ENCODE data around the gene NBPF1.
A peak's percentile ranks its signal among the peaks of the same experiment; 100 is the strongest.
"Not testable (repeated sequence)": the region's sequence is repeated elsewhere in the genome, so short reads cannot be mapped to it uniquely, and the experiment has no call there.

Gene NBPF1

DNA sequence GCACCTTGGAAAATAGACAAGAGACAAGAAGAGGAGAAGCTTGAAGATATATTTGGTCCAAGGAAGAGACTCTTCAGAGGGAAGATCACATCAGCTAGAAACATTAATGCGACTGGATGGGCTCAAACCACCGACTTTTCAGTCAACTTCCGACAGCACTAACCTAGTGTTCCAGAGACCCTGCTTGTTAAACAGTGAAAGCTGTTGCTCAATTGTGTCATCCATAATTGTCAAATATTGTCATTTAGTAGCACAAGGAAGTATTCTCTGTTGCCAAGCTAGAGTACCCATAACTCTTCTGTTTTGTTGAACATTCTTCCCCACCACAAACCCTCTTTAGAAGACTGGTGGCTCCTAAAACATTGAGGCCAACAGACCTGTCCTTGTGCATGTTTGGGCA is 56.3 kb downstream of the NBPF1 start:
- not testable (repeated sequence) for DNase-seq (ENCODE audit: low read depth in 4 of 4, low spot score in 1 of 4)

DNA sequence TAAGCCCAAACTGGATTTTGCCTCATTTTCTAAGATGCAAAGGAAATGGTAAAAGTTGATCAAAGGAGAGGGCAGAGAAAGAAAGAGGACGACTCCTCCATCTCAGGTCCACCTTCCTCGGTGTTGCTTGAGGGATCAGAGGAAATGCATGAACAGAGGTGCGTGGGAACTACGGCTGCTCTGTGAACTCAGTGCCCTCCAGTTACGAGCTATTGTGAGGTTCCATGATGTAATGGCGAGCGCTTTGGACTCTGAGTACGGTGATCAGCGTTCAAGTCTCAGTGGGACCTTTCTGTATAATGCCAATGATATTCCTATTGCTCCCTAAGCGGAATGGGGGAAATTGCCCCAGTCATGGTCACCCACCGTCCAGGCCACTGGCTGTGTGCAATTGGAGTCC is 60.1 kb downstream of the NBPF1 start:
- DNase-seq (ENCODE audit: low read depth in 4 of 4, low spot score in 1 of 4): not testable (repeated sequence)

DNA sequence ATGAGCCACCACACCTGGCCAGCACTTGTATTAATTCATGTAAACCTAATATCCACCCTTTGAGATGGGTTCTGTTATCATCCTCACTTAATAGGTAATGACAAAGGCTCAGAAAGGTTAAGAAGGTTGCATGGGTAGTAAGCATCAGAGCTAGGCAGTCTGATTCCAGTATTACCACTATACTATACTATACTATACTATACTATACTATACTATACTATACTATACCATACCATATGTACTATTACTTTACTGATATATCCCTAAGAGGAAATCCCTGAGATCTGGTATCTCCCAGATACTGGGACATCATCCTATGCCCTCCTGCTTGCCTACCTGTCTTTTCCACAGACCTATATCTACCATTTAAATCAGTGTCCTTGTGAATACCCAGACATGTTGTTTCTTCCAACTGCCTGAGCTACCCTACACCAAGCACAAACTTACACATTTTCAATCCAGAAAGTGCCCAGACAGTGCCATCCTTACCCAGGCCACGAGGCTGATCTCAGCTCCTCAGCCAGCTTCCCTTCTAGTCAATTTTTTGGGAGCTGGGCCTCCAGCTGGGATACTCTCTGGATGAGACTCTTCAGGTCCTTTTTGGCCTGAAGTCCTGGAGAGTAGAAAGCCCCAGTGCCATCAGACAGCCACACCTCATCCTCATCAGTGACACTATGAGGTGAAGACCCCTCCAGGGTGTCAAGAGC is 63.0 kb downstream of the NBPF1 start:
- DNase-seq (ENCODE audit: low read depth in 4 of 4, low spot score in 1 of 4): not testable (repeated sequence)

DNA sequence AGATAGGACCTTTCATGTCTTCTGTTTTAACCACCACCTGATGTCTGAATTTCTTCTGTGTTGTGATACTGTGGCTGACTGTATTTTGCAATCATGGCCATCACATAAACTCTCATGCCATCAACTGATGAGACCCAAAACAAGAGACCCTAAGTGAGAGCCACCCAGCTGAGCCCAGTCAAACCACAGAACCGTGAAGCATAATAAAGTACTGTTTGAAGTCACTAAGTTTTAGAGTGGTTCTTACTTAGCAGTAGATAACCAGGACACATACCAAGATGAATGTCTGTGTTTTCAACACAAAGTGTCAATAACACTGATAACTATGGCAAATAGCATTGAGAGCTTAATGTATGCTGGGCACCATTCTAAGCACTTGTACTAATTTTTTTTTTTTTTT is 63.8 kb downstream of the NBPF1 start:
- DNase-seq (ENCODE audit: low read depth in 4 of 4, low spot score in 1 of 4): not testable (repeated sequence)

DNA sequence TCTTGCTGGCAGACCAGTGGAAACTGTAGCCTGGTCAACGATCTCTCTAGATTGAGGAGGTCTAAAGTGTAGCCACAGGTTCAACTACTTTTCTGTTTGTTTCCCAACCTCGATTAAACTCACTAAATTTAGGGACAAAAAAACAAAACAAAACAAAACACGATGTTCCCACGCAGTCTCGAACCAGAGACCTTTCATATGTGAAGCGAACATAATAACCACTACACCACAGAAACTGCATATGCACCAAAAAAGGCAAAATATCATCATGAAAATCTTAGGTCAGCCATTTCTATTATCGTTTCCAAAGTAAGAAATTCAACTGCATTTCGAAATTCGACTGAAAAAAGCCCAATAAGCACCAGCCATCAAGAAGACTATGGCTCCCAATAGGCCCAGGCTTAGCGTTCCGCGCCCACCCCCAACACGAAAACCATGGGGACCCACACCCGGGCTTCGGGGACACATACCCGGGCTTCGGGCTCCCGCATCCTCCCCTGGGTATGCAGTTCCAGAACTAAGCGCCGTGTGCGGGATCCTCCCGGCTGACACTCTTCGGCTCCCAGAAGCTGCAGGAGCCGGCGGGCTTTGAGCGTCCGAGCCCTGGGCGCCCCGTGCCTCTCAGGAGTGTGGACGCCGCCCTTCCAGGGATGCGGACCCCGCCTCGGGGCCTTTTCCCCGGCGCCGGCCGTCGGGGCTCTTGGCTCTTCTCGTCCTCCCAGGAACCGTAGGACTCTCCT is 65.7 kb downstream of the NBPF1 start:
- DNase-seq (ENCODE audit: low read depth in 4 of 4, low spot score in 1 of 4): not testable (repeated sequence)

DNA sequence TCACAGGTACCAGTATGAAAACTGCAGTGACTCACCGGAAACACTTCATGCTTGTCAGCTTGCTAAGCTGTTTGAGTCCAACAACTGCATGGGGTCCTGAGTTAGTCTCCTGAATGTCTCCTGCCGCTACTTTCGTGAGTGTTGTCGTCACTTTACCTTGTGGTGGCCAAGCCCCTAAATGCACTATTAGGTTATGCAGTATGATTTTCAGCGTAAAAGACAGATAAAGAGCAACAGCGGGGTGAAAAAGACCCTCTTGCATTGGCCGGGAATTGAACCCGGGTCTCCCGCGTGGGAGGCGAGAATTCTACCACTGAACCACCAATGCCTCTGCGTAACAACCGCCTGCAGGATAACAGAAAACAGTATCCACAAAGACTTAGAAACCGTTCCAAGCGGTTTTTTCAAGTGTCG is 67.7 kb downstream of the NBPF1 start:
- peak in 1 of 4 experiments; percentile 35 for DNase-seq (ENCODE audit: low read depth in 4 of 4, low spot score in 1 of 4)

DNA sequence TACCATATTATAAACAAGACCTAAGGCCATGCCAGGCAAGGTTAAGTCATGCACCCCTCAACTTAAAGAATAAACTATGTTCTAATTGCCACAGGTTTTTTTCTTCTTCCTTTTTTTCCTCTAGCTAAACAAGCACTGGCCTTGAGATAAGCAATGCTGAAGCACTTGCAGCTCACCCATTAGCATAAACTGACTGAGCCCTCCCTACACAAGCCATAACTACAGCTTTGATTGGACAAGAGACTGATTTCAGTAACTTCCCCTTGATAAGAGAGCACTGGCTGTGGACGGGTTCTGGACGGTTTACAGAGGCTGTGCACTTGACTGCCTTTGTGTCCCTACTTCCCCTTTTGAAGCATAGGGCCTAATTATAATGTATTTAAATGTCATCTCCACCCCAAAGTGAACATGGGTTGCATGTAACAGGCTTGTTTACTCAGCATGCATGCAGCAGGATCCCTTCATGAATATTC is 72.9 kb downstream of the NBPF1 start:
- DNase-seq (ENCODE audit: low read depth in 4 of 4, low spot score in 1 of 4): not testable (repeated sequence)

DNA sequence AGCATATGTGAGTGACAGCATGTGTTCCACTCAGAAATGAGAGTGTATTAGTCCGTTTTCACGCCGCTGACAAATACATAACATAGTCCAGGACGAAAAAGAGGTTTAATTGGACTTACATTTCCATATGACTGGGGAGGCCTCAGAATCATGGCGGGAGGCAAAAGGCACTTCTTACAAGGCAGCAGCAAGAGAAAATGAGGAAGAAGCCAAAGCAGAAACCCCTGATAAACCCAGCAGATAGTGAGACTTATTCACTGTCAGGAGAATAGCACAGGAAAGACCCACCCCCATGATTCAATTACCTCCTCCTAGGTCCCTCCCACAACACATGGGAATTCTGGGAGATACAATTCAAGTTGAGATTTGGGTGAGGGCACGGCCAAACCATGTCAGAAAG is 75.8 kb downstream of the NBPF1 start:
- DNase-seq (ENCODE audit: low read depth in 4 of 4, low spot score in 1 of 4): not testable (repeated sequence)

DNA sequence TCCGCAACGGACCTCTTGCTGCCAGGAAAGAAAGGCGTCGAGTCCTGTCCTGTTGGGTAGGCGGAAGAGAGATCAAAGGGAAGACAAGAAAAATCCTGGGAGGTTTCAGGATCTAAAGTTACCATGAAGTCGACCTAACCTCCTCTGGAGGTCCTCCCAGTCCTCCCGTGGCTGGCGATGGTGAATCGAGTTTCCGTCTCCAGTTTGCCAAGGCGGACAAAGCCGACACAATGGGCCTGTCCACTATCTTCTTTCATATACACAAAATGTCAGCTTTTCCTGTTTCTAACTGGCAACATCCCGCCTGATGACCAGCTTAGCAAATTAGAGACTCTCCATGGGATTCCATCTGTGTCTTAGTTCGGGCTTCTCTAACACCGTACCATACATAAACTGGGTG is 76.6 kb downstream of the NBPF1 start:
- not testable (repeated sequence) for DNase-seq (ENCODE audit: low read depth in 4 of 4, low spot score in 1 of 4)

DNA sequence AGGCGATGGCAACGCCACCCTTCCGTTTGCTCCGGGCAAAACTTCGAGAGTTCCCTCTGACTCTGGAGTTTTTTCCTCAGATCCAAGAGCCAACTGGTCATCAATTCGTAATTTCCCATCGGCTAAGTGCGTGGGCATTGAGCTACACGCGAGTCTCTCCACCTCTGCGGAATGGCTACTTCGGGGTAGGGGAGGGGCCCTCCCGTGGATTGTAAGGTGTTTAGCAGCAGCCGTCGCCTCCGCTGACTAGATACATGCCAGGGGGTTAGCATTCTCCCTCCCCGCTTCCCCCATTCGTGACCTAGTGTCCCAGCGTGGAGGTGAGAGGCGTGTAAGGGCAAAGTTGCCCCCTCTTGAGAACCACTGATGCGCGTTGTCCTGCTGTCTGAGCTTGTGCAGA is 77.5 kb downstream of the NBPF1 start:
- DNase-seq (ENCODE audit: low read depth in 4 of 4, low spot score in 1 of 4): not testable (repeated sequence)

DNA sequence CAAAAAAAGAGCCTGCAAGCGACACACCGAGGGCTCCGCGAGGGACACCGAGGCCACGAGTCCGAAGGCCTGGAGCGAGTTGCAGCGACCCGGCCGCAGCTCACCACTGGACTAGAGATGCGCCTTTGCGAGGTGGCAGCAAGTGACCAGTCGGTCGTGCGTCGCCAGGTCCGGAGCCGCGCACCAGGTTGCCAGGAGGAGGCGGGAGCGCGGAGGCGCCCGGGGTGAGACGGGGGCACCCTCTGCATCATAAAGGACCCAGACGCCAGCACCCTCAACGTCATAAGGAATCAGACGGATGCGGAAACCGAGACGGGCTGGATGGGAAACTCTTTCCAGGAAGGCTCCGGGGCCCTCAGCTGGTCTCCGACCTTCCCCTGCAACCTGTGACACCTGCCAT is 77.9 kb downstream of the NBPF1 start:
- not testable (repeated sequence) for DNase-seq (ENCODE audit: low read depth in 4 of 4, low spot score in 1 of 4)

DNA sequence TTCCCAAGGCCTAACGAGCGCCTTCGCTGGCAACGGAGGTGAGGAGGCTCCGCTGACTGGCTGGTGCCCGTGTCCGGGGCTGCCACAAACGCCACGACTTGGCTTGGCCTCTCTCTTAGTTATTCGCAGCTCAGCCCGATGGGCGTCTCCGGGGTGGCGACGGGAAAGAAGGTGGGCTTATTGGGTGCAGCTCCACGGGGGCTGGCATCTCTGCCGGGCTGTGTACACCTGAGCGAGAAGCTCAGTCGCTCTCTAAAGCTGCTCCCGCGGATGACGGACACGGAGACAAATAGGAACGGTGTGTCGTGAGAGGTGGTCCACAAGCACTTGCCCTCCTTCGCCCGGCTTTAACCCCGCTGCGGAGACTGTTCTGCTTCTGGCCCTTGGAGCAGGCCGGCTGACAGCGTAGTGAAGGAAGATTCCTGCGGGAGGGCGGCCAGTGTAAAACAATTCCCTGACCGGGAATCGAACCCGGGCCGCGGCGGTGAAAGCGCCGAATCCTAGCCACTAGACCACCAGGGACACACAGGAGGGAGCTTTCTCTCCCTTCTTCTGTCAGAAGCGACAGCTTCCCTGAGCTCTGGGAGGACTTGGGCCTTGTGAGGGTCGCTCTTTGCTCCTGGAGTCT is 78.4 kb downstream of the NBPF1 start:
- DNase-seq (ENCODE audit: low read depth in 4 of 4, low spot score in 1 of 4): peak in 3 of 4 experiments; percentile 4 to 36 (median 28)

DNA sequence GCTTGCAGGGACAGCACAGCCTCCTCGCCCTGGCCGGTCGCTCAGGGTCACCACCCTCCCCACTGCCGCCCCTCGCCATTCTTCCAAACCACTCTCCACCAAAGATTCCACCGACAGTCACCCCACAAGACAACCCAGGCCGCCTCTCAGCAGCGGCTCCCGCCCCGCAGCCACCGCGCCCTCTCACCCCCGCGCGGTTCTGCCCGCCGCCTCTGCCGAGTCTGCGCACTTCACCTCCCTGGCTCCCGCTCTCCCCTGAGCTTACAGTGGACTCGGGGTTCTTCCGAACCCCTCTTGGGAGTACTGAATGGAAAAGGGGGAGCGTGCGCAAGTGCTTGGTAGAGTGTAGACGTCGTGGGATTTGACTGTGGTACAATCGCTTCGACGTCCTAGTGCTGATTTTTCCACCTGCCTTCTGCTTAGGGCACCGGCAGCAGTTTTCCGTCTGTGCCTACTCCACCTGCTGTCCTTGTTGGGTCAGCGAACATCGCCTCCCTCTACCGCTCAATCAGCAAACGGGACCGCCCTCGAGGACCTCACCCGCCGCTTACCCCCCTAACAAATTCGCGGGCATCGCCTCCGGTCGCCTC is 79.0 kb downstream of the NBPF1 start:
- DNase-seq (ENCODE audit: low read depth in 4 of 4, low spot score in 1 of 4): not testable (repeated sequence)

DNA sequence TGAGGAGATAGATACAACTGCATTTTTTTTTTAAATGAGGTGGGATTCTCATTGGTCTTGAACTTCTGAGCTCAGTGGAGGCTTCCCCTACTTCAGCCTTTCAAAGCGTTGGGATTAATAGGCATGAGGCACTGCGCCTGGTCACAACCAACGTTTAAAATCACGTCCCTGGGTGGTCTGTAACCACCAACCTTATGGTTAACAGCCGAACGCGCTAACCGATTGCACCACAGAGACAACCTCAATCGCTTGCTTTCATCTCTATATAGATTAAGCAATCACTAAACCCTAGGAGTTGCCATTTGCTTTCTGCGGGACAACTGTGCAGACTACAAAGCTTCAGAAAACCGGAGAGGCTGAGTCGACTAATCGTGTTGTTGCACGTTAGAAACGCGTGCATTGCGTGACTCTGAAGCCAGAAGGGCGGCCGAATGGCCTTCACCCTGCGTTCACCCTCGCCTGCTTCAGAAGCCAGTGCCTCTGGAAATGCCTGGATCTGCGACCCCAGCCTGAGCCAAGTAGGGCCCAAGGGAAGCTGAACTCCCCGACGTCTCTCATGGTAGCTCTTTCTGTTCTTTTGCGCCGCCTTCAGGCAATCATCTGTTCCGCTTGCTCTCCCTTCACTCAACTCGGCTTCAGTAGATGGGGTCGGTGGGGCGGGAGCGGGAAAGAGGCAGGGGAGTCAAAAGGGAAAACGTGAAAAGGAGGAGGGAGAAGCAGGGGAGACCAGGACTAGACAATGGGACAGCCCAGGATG is 81.0 kb downstream of the NBPF1 start:
- not testable (repeated sequence) for DNase-seq (ENCODE audit: low read depth in 4 of 4, low spot score in 1 of 4)

DNA sequence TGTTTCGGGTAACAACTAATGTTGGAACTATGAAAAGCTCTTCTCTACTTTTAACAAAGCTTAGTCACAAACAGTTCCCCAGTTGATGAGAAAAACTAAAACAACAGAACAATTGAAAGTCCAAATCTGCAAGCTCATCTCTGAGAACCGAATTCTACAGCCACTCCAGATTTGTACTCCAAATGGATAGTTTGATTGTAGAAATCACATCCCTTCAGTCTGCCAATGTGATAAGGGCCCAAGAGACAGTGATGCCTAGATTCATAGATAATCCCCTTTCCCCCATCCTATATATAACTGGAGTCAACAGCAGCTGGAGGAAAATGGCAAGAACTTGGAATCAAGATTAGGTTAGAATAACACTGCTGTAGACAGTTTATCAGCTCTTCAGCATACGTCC is 85.0 kb downstream of the NBPF1 start:
- DNase-seq (ENCODE audit: low read depth in 4 of 4, low spot score in 1 of 4): not testable (repeated sequence)

DNA sequence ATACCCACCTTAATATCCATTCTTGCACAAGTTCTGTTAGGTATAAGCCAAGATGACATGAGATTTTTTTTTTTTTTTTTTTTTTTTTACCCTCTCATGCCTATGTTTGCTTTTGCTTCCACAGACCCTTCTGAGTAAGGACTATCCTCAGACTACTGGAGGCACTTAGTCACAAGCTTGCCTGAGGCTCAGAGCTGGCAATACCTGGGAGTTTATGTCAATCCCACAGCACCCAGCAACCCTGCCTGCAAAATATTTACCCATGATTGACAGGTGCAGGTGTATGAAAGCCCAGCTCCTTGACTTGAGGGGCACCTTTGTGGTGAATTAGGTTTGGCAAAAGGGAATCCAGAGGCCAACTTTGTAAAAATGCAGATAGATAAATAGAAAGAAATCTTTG is 87.6 kb downstream of the NBPF1 start:
- not testable (repeated sequence) for DNase-seq (ENCODE audit: low read depth in 4 of 4, low spot score in 1 of 4)

DNA sequence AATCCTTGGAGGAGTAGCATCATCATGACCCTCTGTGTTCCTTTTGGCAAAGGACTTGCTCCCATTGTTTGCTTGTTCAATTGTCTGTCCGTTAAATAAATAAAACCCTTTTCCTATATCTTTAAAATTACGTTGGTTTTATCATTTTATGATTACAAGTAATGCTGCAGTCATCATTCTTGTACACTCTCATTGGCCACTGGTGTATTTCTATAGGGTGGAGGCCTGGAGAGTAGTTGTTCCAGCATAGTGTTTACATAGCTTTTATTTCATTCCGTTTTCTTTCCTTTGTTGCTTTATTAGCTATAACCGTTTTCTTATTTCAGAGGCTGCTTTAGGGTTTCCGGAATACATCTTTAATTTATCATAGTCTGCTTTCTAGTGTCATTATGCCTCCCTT is 91.7 kb downstream of the NBPF1 start:
- not testable (repeated sequence) for DNase-seq (ENCODE audit: low read depth in 4 of 4, low spot score in 1 of 4)

DNA sequence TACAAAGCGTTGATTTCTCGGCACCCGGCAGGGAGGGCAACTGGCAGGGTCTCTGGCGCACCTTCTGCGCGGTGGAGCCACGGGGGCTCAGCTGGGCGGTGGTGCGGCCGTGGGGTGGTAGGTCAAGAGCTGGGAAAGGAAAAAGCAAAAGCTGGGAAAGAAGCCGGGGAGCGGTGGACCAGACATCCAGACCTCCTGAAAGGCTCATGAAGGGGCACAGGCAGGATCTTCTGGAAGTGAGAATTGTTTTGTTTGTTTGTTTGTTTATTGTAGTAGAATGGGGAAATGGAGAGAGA is 92.1 kb downstream of the NBPF1 start:
- DNase-seq (ENCODE audit: low read depth in 4 of 4, low spot score in 1 of 4): no peak

DNA sequence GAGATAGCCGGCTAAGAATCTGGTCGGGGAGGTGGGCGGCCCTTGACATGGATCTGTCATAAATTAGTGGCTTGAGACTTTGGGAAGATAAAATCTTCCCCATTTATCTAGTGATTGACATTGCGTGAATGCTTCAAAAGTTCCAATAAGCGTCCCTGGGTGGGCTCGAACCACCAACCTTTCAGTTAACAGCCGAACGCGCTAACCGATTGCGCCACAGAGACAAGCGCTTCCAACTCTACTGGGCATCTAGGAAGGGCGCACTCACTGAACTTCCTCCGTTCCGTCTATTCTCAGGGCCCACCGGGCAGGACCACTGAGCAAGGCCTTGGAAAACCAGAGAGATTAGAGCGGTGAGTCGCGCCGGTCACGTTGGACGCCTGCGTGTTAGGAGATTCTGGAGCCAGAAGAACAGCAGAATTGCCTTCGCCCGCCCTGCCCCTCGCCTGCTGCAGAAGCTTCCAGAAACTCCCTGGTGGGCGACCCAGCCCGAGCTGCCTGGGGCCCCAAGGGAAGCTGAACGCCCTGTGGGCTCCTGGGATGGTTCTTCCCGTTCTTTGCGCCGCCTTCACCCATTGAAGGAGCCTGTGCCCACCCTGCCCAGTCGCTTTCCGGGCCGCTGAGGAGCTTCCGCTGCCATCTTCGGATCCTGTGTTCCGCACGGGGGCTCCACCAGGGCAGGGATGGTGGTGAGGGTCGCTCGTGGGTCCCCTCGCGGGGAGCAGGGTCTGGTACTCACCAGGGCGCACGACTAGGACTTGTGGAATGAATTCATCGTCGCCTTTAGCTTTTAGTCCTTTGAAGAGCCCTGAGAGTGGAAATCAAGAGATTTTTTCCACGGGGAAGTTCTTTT is 92.7 kb downstream of the NBPF1 start:
- not testable (repeated sequence) for DNase-seq (ENCODE audit: low read depth in 4 of 4, low spot score in 1 of 4)
